Ishikawa (cell line): ENCODE results near the gene SLC6A1.

Source experiments
- CEBPB ChIP-seq: IDR thresholded peaks from 2 replicates; pipeline ENCODE4 v1.6.1; 2012
- CREB1 ChIP-seq: IDR thresholded peaks from 2 replicates; pipeline ENCODE4 v1.6.1; 2012; ENCODE audit warnings: low read depth
- EGR1 ChIP-seq: IDR thresholded peaks from 2 replicates; pipeline ENCODE4 v1.6.1; 2012
- EP300 ChIP-seq: IDR thresholded peaks from 2 replicates; pipeline ENCODE4 v1.6.1; 2012; ENCODE audit warnings: borderline replicate concordance
- FOXM1 ChIP-seq: IDR thresholded peaks from 2 replicates; pipeline ENCODE4 v1.6.1; 2012; ENCODE audit warnings: low read depth, borderline replicate concordance
- MAX ChIP-seq: IDR thresholded peaks from 2 replicates; pipeline ENCODE4 v1.6.1; 2012
- NFIC ChIP-seq: IDR thresholded peaks from 2 replicates; pipeline ENCODE4 v1.6.1; 2012
- RAD21 ChIP-seq: IDR thresholded peaks from 2 replicates; pipeline ENCODE4 v1.6.1; 2012; ENCODE audit warnings: low read depth
- REST ChIP-seq: IDR thresholded peaks from 2 replicates; pipeline ENCODE4 v1.6.1; 2012; ENCODE audit warnings: low read depth, mild to moderate bottlenecking
- TAF1 ChIP-seq: IDR thresholded peaks from 2 replicates; pipeline ENCODE4 v1.6.1; 2012; ENCODE audit warnings: low read depth, mild to moderate bottlenecking
- TCF12 ChIP-seq: IDR thresholded peaks from 2 replicates; pipeline ENCODE4 v1.6.1; 2012; ENCODE audit warnings: low read depth
- TEAD4 ChIP-seq: IDR thresholded peaks from 2 replicates; pipeline ENCODE4 v1.6.1; 2012
- USF1 ChIP-seq: IDR thresholded peaks from 2 replicates; pipeline ENCODE4 v1.6.1; 2012
- YY1 ChIP-seq: IDR thresholded peaks from 2 replicates; pipeline ENCODE4 v1.6.1; 2012; ENCODE audit warnings: low read depth
- ZBTB7A ChIP-seq: IDR thresholded peaks from 2 replicates; pipeline ENCODE4 v1.6.1; 2012; ENCODE audit warnings: low read depth

The SLC6A1 gene

GRCh38 chr3:10988001-10988665 lies 4.4 kb upstream of the SLC6A1 start:
- no peak for TF ChIP-seq MAX
- TF ChIP-seq USF1 = no peak
- no peak for TF ChIP-seq RAD21
- no peak for TF ChIP-seq TAF1
- no peak for TF ChIP-seq TEAD4
- TF ChIP-seq FOXM1 = no peak
- no peak for TF ChIP-seq YY1
- TF ChIP-seq TCF12 = no peak
- TF ChIP-seq NFIC = no peak
- TF ChIP-seq CEBPB = no peak
- TF ChIP-seq REST = no peak
- TF ChIP-seq EGR1 = no peak
- TF ChIP-seq EP300 = no peak
- no peak for TF ChIP-seq CREB1

GRCh38 chr3:10988991-10989484 lies 3.5 kb upstream of the SLC6A1 start:
- TF ChIP-seq CEBPB = no peak

- TF ChIP-seq FOXM1 (no peak), REST (no peak), TCF12 (no peak), NFIC (no peak), CREB1 (no peak), CEBPB (no peak), TAF1 (no peak), RAD21 (no peak)
Observed at GRCh38 chr3:10992943-10993728, 588 bp downstream of the SLC6A1 start.

- TF ChIP-seq TAF1 = no peak
- no peak for TF ChIP-seq RAD21
- TF ChIP-seq EP300 = no peak
- TF ChIP-seq USF1 = no peak
- no peak for TF ChIP-seq FOXM1
- TF ChIP-seq MAX = no peak
- no peak for TF ChIP-seq EGR1
- no peak for TF ChIP-seq ZBTB7A
- no peak for TF ChIP-seq CEBPB
- no peak for TF ChIP-seq REST
- TF ChIP-seq TEAD4 = no peak
- no peak for TF ChIP-seq YY1
- TF ChIP-seq TCF12 = no peak
- no peak for TF ChIP-seq CREB1
- no peak for TF ChIP-seq NFIC
Observed at GRCh38 chr3:10993729-10994065, 1.1 kb downstream of the SLC6A1 start.
